NCI-H1694 (cell line): ENCODE data around the gene MYL11.

Source experiments
- DNase-seq: peaks from one replicate; lab custom pipeline; 2025; lab: John Stamatoyannopoulos, UW

The MYL11 gene

DNA sequence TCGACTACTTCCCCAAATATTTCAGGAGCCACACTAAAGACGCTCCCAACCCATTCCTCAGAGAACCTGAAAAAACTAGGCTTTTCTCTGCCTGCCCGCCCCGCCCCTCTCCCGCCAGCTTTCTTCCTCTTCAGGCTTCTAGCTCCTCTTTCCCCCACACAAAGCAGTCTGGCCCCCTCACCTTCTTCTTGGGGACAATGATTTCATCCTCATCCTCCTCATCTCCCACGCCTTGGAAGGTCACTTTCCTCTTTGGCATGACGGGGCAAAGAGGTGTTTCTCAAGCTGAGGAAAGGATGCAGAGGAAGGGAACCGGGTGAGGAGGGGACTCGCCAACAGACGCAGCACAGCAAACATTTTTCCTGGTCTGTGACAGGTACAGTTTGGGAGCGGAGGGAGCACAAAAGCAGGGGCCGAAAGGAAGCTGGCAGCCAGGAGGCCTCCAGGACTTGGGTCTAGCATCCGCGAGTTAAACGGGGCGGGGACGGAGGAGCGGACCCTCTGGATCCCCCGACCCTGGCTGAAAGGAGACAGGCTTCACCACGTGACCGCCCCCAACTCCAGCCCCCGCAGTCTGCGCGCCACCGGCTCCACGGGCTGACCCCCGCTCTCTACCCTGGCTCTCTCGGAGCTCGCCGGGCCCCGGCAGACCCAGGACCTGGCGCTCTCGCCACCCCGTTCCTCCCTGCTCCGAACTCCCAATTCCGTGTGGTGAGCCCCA, 20.0 kb upstream of the MYL11 start:
- no peak for DNase-seq

DNA sequence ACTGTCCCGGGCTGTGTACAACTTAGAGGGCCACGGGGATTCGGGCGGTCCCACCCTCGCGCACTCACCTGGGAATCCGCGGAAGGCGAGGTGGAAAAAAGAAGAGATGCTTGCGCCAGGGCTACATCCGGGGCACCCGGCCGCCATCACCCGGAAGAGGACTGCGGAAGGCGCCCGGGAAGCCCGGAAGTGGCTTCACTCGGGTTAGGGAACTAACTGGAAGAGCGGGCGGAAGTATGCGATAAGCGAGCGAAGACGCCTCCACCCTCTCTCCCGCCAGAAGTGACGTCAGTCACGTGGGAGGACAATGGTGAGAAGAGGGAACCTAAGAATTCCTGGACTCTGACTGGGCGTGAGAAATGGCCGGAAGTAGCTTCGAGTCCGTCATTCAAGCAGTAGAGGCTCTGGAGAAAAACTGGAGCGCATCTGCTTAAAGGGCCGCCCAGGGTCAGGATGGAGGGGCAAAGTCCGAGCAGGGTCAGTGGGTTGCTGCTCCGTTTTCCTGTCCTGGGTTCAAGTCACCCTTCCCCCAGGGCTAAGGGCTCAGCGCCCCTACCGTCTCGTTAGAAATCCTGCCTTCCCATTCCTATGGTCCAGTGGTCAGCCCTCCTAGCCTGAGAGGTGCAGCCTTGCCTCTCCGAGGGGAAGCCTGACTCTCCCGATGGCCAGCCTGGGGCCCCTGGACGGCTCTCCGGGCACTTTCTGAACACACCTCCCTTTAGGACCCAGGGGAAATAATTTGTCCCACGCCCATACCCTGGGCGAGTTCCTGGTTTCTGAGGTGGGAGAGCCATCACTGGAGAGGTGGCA, 19.3 kb upstream of the MYL11 start, which contains the start of gene CD2BP2:
TSS of gene CD2BP2 (minus strand) at position 165 of the 810 bp plus-strand sequence. CDS start 627 bp downstream, outside the sequence.
- DNase-seq: peak; percentile 93

DNA sequence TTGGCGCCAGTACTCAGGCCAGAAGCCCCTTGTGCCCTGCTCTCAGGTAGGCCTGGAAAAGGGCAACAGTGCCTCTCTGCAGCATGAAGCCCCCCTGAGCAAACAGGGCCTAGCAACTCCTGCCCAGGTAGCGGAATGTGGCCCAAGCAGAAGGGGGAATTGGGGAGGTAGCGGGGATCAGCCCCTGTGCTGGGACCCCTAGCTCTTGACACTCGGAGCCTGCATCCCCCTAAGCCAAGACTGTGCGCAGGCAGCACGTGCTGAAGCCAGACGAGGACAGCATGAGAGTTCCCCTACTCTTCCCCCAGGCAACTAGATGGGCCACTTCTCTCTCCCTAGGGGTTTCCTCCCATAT, 18.7 kb upstream of the MYL11 start:
- DNase-seq: no peak

DNA sequence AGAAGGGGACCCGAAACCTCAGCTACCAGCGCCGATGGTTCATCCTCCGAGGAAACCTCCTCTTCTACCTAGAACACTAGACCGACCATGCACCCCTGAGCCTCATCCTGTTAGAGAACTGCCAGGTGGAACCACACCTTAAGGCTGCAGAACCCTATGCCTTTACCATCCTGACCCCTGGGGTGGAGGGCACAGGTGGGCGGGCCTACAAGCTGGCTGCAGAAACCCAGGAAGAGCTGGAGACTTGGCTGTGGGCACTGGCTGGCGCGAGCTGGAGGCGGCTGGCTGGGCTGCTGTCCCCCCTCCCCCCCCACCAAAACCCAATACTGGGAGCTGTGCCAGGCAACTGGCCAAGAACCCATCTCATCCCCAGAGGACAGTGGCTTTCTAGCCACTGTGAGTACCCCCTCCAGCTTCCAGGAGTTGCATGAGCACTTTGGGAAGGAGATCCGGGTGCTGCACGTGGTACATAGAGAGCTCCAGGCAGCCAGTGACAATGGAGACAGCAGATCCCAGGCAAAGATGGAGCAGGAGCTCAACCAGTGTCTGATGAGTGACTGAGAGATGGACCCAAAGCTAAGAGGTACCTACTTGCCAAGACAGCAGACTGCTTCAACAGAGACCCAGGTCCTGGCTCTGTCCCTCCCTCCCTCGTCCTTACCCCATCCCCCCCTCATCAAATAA, 18.1 kb upstream of the MYL11 start:
- no peak for DNase-seq

DNA sequence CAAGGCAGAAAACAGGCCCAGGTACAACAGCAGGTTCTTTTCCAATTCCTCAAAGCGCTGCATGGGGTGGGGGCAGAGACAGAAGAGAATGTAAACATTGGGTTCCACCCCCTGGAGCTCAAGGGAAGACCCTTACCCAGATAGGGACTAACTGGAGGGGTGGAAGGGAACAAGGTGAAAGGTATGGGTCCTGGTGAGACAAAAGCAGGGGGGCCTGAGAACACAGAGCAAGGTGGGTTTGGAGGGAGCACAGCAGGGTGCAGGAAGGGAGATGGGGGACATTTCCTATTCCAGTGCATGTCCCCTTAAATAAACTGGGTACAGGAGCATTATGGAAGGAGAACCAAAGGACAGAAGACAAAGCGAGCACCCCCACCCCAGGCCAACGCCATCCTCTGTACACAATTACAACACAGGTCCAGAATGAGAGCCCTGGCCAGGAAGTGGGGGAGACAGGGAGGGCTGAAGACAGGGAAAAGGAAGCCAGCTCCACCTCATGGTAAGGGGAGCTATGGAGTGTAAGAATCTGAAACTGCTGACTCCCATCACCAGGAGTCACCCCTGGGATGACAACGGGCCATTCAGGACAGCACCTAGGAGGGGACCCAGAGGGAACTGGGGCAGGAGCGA, 17.4 kb upstream of the MYL11 start:
- no peak for DNase-seq

DNA sequence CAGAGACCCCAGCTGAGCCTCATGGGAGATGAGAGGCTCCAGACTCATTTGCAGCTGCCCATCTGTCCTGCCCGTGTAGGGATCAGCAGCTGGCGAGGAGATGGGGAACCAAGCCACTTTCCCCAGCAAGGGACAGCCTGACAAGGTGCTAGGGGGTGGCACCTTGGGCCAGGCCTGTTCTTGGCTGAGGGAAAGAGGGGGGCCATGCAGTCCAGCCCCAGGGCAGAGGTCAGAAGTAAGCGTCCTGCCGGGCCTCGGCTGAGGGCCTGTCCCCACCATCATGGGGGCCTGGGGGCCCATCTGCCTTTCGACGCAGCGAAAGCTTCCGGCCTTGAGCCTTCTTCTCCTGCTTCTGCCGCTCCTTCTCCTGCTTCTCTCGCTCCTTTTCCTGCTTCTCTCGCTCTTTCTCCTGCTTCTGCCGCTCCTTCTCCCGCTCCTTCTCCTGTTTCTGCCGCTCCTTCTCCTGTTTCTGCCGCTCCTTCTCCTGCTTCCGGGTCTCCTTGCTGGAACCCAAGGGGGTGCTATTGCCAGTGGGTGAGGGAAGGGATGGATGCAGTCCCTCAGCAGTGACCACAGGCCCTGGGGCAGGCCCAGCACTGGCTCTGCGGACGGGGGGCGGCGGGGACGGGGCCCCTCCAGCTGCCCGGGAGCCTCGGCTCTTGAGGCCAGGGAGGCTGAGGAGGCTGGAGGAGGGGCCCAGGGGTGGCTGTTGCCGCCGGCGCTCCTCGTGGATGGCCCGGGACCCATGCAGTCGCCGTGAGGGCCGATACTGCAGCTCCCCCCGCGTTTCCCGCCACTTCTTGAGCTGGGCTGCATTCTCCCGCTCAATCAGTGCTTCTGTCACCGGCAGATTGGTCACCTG, 16.7 kb upstream of the MYL11 start:
- DNase-seq: no peak

DNA sequence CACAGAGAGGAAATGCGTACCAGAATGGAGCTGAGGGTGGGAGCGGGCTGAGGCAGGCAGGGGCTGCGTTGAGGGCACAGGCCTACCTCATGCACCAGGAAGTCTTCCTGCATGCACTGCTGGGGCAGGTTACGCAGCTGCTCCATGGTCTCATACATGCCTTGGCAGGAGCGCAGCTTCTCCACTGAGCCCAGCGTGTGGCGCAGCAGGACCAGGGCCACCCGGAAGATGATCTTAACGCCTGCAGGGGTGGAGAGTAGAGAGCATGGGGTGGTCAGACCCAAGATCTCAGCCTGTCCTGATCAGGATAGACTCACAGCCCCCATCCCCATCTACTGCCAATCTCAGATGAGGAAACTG, 16.0 kb upstream of the MYL11 start:
- DNase-seq: no peak

DNA sequence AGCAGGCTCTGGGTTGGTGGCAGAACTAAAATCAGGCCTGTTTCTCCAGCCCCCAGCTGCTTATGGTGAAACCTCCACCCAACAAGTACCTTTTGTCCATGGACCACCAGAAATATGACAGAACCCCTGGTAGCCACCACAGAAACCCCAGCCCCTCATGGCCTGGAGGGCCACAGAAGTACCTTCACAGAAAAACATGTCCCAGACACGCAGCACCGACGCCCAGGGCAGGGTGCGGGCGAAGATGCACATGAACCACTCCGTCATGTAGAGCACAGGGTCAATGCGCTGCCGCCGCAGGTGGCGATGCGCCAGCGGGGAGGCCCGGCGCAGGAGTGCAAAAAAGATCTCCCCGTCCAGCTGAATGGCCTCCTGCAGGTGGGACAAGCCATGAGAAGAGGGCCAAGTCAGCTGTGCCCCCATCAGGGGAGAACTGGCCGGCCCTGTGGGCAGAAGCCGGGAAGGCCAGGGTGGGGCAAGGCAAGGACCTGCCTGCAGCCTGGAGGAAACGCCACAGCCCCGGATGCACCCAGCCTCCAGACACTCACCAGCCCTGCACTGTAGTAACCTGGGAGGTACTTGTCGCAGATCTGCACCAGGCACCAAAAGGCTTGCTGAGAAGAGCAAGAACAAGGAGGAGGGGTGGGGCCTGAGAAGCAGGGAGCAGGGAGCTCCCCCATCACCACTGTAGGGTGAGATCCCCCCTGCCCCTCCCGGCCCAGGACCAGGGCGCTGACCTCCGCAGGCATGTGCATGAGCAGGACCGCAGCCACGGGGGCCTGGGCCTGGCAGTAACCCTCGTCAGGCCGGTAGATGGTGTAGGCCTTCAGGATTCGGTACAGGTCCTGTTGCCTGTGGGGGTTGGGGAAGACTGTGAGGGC, 15.4 kb upstream of the MYL11 start:
- DNase-seq: no peak

DNA sequence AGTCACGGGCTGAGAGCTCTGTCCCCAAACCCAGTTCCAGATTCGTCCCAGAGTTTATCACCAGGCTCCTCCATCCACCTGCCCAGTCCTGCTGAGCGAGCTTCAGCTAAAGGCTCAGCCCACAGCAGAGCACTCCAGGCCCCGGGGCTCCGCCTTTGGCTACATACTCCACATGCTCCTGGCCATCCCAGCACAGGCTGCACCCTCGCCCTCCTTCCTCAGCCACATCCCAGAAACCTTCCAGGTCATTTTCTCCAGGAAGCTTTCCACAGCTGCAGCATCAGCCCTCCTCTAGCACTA, 14.8 kb upstream of the MYL11 start:
- DNase-seq: no peak

DNA sequence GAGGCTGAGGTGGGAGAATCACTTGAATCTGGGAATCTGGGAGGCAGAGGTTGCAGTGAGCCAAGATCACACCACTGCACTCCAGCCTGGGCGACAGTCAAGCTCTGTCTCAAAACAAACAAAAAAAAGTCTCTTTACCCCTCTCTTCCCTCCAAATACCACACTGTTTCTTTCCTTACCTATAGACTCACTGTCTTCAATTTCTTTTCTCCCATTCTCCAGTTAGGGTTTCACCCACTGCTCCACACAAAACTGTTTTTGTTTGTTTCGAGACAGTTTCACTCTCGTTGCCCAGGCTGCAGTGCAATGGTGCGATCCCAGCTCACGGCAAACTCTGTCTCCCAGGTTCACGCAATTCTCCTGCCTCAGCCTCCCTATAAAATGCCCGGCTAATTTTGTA, 13.4 kb upstream of the MYL11 start:
- DNase-seq: no peak

DNA sequence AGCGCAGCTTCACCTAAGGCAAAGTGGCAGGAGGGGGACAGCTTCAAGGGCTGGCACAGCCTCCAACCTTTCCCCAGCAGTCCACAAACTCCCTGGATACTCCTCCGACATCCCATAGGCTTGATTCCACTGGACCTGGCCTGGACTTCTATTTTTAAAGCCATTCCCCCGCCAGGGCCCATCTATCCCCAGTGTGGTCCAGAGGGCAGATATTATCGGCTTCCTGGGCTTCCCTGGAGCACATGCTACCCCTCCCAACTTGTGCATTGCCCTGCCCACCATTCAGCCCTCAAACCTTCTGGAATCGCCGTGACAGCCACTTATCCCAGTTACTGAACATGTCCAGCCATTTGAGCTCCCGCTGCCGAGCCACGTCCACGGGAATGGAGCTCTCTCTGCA, 9.4 kb upstream of the MYL11 start:
- DNase-seq: no peak

DNA sequence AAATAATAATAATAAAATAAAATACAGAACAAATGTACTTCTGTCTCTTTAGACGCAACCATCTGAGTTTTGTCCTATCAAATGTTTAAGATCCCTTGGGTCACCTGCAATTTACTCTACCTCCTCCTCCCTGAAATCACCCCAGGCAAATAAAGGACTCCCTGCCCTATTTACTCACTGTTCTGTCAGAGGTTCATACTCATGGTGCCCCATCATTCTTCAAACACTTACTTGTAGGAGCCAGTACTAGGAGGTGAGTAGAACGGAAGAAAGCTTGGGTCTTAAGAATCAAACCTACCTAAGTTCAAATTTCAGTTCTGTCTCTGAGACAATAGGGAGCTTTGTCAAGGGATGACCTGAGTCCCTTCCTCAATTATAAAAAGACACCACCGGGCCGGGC, 8.1 kb upstream of the MYL11 start:
- no peak for DNase-seq

DNA sequence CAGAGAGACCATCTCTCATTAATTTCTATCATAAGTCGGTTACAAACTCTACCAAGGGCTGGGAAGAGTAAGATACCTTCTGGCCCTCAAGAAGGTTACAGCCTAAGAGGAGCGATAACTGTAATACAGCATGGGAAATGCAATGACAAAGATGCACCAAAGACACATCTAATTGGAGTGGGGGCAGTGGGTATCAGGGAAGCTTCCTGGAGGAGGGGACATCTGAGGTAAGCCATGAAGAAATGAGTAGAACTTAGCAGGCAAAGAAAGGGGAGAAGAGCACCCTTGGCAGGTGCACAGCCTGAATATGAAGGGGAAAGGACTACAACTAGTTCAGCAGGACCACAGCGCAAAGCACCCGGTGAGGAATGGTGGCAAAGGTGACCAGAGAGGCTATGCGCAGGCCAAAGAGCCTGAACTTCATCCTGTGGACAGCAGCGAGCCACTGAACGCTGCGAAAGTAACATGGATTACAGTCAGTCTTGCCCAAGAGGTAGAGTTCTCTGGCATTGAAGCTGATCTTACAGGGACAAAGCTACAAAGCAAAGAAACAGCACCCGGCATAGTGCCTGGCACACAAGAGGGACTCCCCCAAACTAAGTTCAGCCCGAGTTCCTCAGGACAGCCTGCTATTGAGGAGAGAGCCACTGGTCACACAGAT, 7.1 kb upstream of the MYL11 start:
- DNase-seq: no peak

DNA sequence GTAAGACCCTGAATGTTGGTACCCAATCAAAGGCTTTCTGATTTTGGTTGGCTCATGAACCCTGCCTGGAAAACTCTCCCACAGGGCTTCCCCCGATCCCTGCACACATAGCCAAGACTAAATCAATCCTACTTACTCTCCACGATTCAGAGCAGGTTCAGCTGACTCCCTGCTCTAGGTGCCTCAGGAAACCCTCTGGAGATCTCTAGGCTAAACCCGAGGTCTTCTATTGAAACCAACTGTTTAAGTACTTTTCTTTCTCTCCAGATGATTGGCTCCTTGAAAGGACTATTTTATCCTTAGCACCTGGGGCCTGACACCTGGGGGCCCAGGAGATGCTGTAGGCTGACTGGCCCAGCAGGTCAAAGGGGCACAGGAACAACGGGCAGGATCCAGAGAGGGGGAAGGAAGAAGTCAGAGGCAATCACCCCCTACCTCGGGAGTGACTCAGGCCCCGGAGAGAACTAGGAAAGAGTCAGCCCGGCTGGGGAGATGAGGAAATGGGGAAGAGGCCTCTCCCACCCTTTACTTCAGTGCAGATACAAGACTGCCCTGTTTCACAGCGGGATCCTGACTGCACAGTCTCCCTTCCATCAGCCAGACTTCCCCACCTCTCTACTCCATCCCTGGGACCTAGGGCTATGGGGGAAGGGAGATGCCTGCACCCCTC, 6.3 kb upstream of the MYL11 start:
- DNase-seq: no peak

DNA sequence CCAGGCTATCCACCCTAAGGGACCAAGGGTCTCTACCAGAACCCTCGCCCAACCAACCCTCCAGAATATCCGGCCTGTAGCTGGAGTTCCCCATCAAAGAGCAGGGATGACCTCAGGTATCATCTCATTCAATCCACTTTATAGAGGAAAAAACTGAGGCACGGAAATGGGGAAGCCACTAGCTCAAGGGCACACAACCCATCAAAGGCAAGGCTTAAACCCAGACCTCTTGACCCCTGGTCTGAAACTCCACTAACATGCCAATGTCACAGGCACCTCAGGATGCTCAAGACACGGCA, 5.9 kb upstream of the MYL11 start:
- DNase-seq: no peak

DNA sequence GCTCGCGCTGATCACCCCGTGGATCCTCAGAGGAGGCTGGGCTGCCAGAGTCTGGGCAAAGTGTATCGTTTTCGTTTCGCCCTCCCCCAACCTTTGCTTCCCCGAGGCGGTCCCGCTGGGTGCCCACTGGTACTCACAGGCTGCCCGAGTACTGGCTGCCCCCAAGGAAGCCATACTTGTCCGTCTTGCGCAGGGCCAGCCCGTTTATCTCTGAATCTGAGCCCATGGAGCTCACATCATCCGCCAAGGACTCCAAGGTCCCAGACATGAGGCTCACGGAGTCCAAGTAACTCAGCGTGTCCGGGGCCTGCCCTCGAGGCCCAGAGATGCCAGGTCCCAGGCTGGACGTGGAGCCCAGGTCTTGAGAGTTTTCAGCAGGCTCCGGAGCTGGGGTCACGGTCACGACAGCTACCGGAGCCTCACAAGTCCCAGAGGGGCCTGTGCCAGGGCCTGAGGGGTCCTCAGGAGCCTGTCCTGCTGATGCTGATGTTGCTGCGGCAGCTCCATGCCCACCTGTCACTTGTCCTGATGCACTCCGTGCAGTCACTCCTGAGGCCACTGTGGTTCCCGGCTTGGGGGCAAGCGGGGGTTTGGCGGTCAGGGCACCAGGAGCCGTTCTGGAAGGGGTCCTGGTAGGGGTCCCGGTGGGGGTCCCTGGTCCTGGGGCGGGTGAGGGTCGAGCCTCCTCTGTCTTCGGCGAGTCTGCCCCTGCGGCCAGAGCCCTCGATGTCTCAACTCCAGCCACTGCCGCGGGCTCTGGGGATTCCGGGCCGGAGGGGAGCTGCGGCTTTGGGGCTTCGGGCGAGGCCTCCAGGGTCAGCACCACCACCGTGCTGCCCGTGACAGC, 5.3 kb upstream of the MYL11 start:
- DNase-seq: no peak

DNA sequence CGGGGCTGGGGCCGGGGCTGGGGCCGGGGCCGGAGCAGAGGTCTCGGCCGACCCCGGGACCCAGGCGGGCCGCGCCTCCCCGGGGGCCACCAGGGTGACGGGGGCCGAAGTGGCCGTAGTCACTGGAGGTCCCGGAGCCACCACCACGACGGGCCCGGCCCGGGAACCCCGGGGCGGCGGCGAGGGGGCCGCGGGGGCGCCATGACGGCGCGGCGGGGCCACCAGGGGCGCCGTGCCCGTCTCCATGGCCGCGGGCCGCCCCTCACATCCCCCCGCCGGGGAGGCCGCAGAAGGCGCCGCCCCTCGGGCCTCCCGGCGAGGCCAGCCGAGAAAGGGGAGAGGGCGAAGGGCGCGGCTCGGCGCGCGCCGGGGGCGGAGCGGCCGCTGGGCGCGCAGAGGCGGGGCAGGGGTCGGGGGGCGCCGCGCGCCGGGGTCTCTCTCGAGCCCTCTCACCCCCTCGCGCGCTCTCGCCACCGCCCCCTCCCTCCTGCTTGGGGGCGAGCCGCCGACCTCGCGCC, 4.6 kb upstream of the MYL11 start:
- no peak for DNase-seq

DNA sequence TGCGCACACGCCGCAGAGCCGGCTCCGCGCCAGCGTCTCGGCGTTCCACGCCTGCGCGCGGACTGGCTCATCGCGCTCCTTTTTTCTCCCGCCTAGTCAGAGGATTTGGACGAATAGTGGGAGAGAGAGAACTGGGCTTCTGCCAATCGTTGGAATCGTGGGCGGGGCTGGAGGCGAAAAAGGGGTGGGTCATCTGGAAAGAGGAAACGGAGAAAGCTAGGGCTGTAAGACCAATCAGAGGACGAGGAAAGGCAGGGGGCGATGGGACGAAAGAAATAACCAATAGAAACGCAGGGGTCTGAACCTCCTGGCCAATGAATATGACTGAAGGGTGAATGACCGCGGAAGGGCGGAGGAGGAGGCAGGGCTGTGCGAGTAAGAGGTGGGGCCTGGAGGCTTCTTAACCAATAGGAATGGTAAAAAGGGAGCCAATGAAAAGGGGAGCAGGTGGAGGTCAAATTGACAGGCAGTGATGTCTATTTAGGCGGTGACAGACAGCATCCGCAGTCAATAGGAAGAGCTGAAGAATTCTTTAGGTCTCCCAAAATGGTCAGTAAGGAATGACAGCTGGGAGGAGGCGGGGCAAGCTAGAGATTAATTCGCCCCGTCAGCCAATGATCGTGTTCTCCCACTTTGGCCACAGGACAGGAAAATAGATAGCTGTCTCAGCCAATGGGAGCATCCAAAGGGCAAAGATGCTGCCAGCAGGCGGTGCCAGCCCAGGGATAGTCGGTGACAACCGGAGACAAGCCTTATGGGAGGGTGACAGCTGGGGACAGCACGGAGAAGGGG, 4.0 kb upstream of the MYL11 start, which contains the start of gene TBC1D10B:
TSS of gene TBC1D10B (minus strand) at position 39 of the 792 bp plus-strand sequence. CDS start 311 bp downstream, outside the sequence.
- DNase-seq: peak; percentile 100
